Osteocyte (in vitro differentiated cells): Measurements from ENCODE around the gene FJX1. TPM values are rescaled to one million over a fixed set of nuclear protein-coding genes. Genes with fewer than 3 reads are reported as not detected.
"Not testable (repeated sequence)": the region's sequence is repeated elsewhere in the genome, so short reads cannot be mapped to it uniquely, and the experiment has no call there.

Experiments
- DNase-seq: peaks from one replicate; pipeline ENCODE4 v3.0.0; 2021; ENCODE audit warnings: mixed read lengths; ENCODE audit not compliant: unreplicated experiment; ENCODE audit errors: extremely low spot score
- H3K27ac Mint-ChIP-seq: one replicate; pipeline ENCODE4 v1.8.0; 2021; ENCODE audit warnings: mild to moderate bottlenecking, mixed read lengths; ENCODE audit not compliant: unreplicated experiment
- H3K27me3 Mint-ChIP-seq: one replicate; pipeline ENCODE4 v1.8.0; 2021; ENCODE audit warnings: mixed read lengths; ENCODE audit not compliant: unreplicated experiment
- H3K36me3 Mint-ChIP-seq: one replicate; pipeline ENCODE4 v1.8.0; 2021; ENCODE audit warnings: mixed read lengths; ENCODE audit not compliant: unreplicated experiment
- H3K4me1 Mint-ChIP-seq: one replicate; pipeline ENCODE4 v1.8.0; 2021; ENCODE audit warnings: mixed read lengths; ENCODE audit not compliant: unreplicated experiment
- H3K4me3 Mint-ChIP-seq: one replicate; pipeline ENCODE4 v1.8.0; 2021; ENCODE audit warnings: mild to moderate bottlenecking, moderate library complexity, mixed read lengths; ENCODE audit not compliant: unreplicated experiment
- H3K9me3 Mint-ChIP-seq: one replicate; pipeline ENCODE4 v1.8.0; 2021; ENCODE audit warnings: mixed read lengths; ENCODE audit not compliant: unreplicated experiment
- total RNA-seq: library from RNA; stranded (reverse); gene quantifications from 2 replicates; pipeline ENCODE4 v1.2.1, GENCODE V29; 2021
- TF ChIP-seq, protein P1 (sequence below): fragments of 200-600 bp; sonication (generic); IDR thresholded peaks from 2 replicates; pipeline ENCODE4 v1.5.0; 2021; ENCODE audit warnings: antibody characterized with exemption, mild to moderate bottlenecking, moderate library complexity

The FJX1 gene
- total RNA-seq, 1 donor from 2014 or later: 21.6 TPM

DNA sequence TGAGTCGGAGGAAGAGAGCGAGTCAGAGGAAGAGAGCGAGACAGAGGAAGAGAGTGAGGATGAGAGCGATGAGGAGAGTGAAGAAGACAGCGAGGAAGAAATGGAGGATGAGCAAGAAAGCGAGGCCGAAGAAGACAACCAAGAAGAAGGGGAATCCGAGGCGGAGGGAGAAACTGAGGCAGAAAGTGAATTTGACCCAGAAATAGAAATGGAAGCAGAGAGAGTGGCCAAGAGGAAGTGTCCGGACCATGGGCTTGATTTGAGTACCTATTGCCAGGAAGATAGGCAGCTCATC is 45.1 kb downstream of the FJX1 start:
- TF ChIP-seq, protein P1, sequence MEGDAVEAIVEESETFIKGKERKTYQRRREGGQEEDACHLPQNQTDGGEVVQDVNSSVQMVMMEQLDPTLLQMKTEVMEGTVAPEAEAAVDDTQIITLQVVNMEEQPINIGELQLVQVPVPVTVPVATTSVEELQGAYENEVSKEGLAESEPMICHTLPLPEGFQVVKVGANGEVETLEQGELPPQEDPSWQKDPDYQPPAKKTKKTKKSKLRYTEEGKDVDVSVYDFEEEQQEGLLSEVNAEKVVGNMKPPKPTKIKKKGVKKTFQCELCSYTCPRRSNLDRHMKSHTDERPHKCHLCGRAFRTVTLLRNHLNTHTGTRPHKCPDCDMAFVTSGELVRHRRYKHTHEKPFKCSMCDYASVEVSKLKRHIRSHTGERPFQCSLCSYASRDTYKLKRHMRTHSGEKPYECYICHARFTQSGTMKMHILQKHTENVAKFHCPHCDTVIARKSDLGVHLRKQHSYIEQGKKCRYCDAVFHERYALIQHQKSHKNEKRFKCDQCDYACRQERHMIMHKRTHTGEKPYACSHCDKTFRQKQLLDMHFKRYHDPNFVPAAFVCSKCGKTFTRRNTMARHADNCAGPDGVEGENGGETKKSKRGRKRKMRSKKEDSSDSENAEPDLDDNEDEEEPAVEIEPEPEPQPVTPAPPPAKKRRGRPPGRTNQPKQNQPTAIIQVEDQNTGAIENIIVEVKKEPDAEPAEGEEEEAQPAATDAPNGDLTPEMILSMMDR: no peak
- no peaks in the 10 kb centered on the region for H3K27me3 Mint-ChIP-seq
- H3K4me1 Mint-ChIP-seq: peaks cover 38% of the 10 kb centered on the region
- H3K9me3 Mint-ChIP-seq: peaks cover 34% of the 10 kb centered on the region
- peaks cover 37% of the 10 kb centered on the region for H3K36me3 Mint-ChIP-seq
- H3K4me3 Mint-ChIP-seq: peak overlapping the region; percentile 94
- DNase-seq: no peak
- peak overlapping the region; percentile 99 for H3K27ac Mint-ChIP-seq

DNA sequence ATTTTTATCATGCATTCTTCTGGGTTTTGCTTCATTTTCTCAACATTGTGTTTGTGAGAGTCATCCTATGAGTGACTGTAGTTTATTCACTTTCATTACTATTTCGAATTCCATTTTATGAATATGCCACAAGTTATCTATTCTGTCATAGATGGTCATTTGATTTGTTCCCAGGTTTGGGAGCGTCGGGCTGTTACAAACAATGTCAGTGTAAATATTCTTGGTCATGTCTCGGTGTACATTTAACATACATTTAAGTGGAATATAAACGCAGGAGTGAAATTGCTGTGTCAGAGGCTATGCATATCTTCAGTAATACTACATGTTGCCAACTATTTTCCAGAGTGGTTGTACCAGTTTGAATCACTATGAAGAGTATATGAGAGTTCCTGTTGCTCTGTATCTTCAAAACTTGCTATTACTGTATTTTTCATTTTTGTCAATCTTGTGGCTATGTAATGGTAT is 46.7 kb downstream of the FJX1 start:
- TF ChIP-seq, protein P1: no peak
- no peak for DNase-seq
- Mint-ChIP-seq H3K27me3 (no peaks in the 10 kb centered on the region), H3K36me3 (peaks cover 41% of the 10 kb centered on the region), H3K4me3 (peak overlapping the region; percentile 2), H3K4me1 (peaks cover 39% of the 10 kb centered on the region), H3K9me3 (peaks cover 34% of the 10 kb centered on the region), H3K27ac (no peak overlapping the region)

DNA sequence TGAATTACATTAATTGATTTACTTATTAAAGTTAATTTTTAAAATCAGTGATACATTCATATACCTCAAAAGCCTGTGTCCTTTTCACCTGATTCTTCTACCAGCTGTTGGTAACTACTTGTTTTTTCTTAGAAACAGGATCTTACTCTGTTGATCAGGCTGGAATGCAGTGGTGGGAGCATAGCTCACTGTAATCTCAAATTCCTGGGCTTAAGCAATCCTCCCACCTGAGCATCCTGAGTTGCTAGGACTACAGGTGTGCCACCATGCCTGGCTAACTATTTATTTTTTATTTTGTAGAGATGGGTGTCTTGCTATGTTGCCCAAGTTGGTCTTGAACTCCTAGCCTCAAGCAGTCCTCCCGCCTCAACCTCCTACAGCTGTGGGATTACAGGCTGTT is 49.0 kb downstream of the FJX1 start:
- no peak overlapping the region for H3K27ac Mint-ChIP-seq
- TF ChIP-seq, protein P1: no peak
- DNase-seq: no peak
- peaks cover 34% of the 10 kb centered on the region for H3K9me3 Mint-ChIP-seq
- H3K4me1 Mint-ChIP-seq: peaks cover 47% of the 10 kb centered on the region
- no peaks in the 10 kb centered on the region for H3K27me3 Mint-ChIP-seq
- H3K4me3 Mint-ChIP-seq: no peak overlapping the region
- H3K36me3 Mint-ChIP-seq: peaks cover 43% of the 10 kb centered on the region

DNA sequence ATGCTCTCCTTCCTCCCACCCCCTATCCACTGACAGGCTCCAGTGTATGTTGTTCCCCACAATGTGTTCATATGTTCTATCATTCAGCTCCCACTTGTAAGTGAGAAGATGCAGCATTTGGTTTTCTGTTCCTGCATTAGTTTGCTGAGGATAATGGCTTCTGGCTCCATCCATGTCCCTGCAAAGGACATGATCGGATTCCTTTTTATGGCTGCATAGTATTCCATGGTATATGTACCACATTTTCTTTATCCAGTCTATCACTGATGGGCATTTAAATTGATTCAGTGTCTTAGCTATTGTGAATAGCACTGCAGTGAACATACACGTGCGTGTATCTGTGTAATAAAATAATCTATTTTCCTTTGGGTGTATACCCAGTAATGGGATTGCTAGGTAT is 50.1 kb downstream of the FJX1 start:
- not testable (repeated sequence) for H3K27ac Mint-ChIP-seq, DNase-seq, H3K4me3 Mint-ChIP-seq, H3K27me3 Mint-ChIP-seq
- peaks cover 39% of the 10 kb centered on the region for H3K36me3 Mint-ChIP-seq
- peaks cover 34% of the 10 kb centered on the region for H3K9me3 Mint-ChIP-seq
- peaks cover 44% of the 10 kb centered on the region for H3K4me1 Mint-ChIP-seq

Other genes with a start within 250 kb of the FJX1 start
- 0.32 and 0.44 TPM in 2 replicates for gene SLC1A2, start 198.9 kb upstream of the FJX1 start, total RNA-seq
- gene PAMR1, start 92.8 kb upstream of the FJX1 start, total RNA-seq: 3.8 and 4.4 TPM in 2 replicates
- gene TRIM44, start 44.3 kb downstream of the FJX1 start, total RNA-seq: 73.5 and 79.9 TPM in 2 replicates